C4-2B (cell line): Measurements from ENCODE around the gene DPYSL5.

Source experiments
- H3K27ac ChIP-seq: fragments of 450-650 bp; 2 replicates; pipeline ENCODE4 v1.5.1; 2017
- CTCF ChIP-seq: fragments of 450-650 bp; conservative IDR thresholded peaks from 2 replicates; pipeline ENCODE4 v1.5.1; 2017; ENCODE audit warnings: mild to moderate bottlenecking
- ZFX ChIP-seq: fragments of 450-650 bp; IDR thresholded peaks from 2 replicates; pipeline ENCODE4 v1.6.1; 2017

DPYSL5 gene

GRCh38 chr2:26897807-26898479 lies 50.0 kb downstream of the DPYSL5 start:
- H3K27ac ChIP-seq, result no peak overlapping the region
- TF ChIP-seq CTCF (no peak), ZFX (no peak)

- no peak overlapping the region for H3K27ac ChIP-seq
- no peak for TF ChIP-seq ZFX
- TF ChIP-seq CTCF, result no peak
These were observed 50.6 kb downstream of the DPYSL5 start for GRCh38 chr2:26898480-26899078.

GRCh38 chr2:26899500-26900164 lies 51.7 kb downstream of the DPYSL5 start:
- TF ChIP-seq ZFX, result no peak
- no peak overlapping the region for H3K27ac ChIP-seq

- H3K27ac ChIP-seq, result peak overlapping the region; percentile 27
- no peak for TF ChIP-seq CTCF
- no peak for TF ChIP-seq ZFX
These were observed 52.9 kb downstream of the DPYSL5 start for GRCh38 chr2:26900831-26901321.

GRCh38 chr2:26901326-26902183 lies 53.6 kb downstream of the DPYSL5 start:
- TF ChIP-seq CTCF, result no peak
- TF ChIP-seq ZFX, result no peak
- peak overlapping the region; percentile 27; the same call in 1 of the 2 replicates for H3K27ac ChIP-seq

- H3K27ac ChIP-seq, result no peak overlapping the region
- TF ChIP-seq ZFX, result no peak
These were observed 55.7 kb downstream of the DPYSL5 start for GRCh38 chr2:26903676-26904075.

- no peak for TF ChIP-seq ZFX
- TF ChIP-seq CTCF, result no peak
- no peak overlapping the region for H3K27ac ChIP-seq
These were observed 56.9 kb downstream of the DPYSL5 start for GRCh38 chr2:26904839-26905238.
